H1 (cell line): Measurements from ENCODE around the gene FADD. TPM values are rescaled to one million over a fixed set of nuclear protein-coding genes. Genes with fewer than 3 reads are reported as not detected.
A peak's percentile ranks its signal among the peaks of the same experiment; 100 is the strongest.

Experiments used
- CTCF ChIA-PET: fragments of 300-600 bp; sonication (Branson Sonifier 250); formaldehyde crosslinking; loops from one replicate; lab custom pipeline; 2021; ENCODE audit not compliant: partially characterized antibody; lab: Charles Lee
- POLR2A ChIA-PET: fragments of 300-600 bp; sonication (Branson Sonifier 250); formaldehyde crosslinking; loops from one replicate; lab custom pipeline; 2021; ENCODE audit warnings: inconsistent platforms; ENCODE audit not compliant: partially characterized antibody; lab: Charles Lee
- DNase-seq, 2 experiments: peaks; one replicate each; pipeline versions ENCODE4 v3.0.0 to v3.0.0-alpha.2; 2010 to 2022; ENCODE audit warnings: low spot score in 2 of 2, low read depth in 1 of 2, mixed read lengths in 1 of 2
- FAIRE-seq: peaks from 2 replicates; lab custom pipeline; 2011; peaks lifted over from hg19 to GRCh38; lab: Jason Lieb, UNC
- H2AFZ ChIP-seq: 2 replicates; pipeline ENCODE4 v1.8.1; 2012; ENCODE audit warnings: low read length, inconsistent platforms
- H2AK5ac ChIP-seq: 2 replicates; pipeline ENCODE4 v1.6.1; 2013; ENCODE audit warnings: low read depth, low read length
- H2BK120ac ChIP-seq: replicated peaks from 2 replicates; pipeline ENCODE3; 2013; ENCODE audit warnings: low read depth, low read length, inconsistent platforms
- H2BK12ac ChIP-seq: 2 replicates; pipeline ENCODE4 v1.6.1; 2013; ENCODE audit warnings: low read depth, low read length
- H2BK15ac ChIP-seq: 2 replicates; pipeline ENCODE4 v1.6.1; 2013; ENCODE audit warnings: low read length
- H2BK20ac ChIP-seq: 2 replicates; pipeline ENCODE4 v1.6.1; 2013; ENCODE audit warnings: low read length
- H2BK5ac ChIP-seq: 2 replicates; pipeline ENCODE4 v1.6.1; 2013; ENCODE audit warnings: low read depth, low read length
- H3K14ac ChIP-seq: 2 replicates; pipeline ENCODE4 v1.6.1; 2013; ENCODE audit warnings: inconsistent platforms; ENCODE audit not compliant: insufficient read length
- H3K18ac ChIP-seq: 2 replicates; pipeline ENCODE4 v1.6.1; 2013; ENCODE audit warnings: low read length; ENCODE audit errors: extremely low read depth
- H3K23ac ChIP-seq: 2 replicates; pipeline ENCODE4 v1.6.1; 2013; ENCODE audit warnings: inconsistent platforms; ENCODE audit not compliant: insufficient read length
- H3K23me2 ChIP-seq: 2 replicates; pipeline ENCODE4 v1.6.1; 2013; ENCODE audit warnings: low read depth, low read length
- H3K27ac ChIP-seq: 2 replicates; pipeline ENCODE4 v1.6.1; 2011; ENCODE audit warnings: low read depth, low read length, inconsistent platforms
- H3K27me3 ChIP-seq, 4 experiments: replicated peaks in 1 of 4; 1 replicate in 1 of 4; 2 replicates in 3 of 4; pipeline versions ENCODE4 v1.6.1 to v1.8.1; 2011 to 2013; ENCODE audit warnings: low read length in 3 of 4, mild to moderate bottlenecking in 3 of 4, inconsistent platforms in 2 of 4, mixed read lengths in 2 of 4, moderate library complexity in 1 of 4; ENCODE audit not compliant: control insufficient read depth in 3 of 4, insufficient read depth in 3 of 4; ENCODE audit errors: extremely low read depth in 1 of 4
- H3K36me3 ChIP-seq, 4 experiments: 2 replicates each; pipeline versions ENCODE4 v1.6.1 to v1.8.1; 2011 to 2013; ENCODE audit warnings: mild to moderate bottlenecking in 4 of 4, low read length in 3 of 4, moderate library complexity in 2 of 4, control low read depth in 1 of 4, inconsistent platforms in 1 of 4; ENCODE audit not compliant: insufficient read depth in 4 of 4, control insufficient read depth in 2 of 4
- H3K4ac ChIP-seq: replicated peaks from 2 replicates; pipeline ENCODE3; 2013; ENCODE audit warnings: low read length, low read depth, mixed read lengths, inconsistent platforms; ENCODE audit not compliant: insufficient read length
- H3K4me1 ChIP-seq, 4 experiments: replicated peaks in 1 of 4; 1 replicate in 1 of 4; 2 replicates in 3 of 4; pipeline versions ENCODE4 v1.6.1 to v1.8.1; 2011 to 2013; ENCODE audit warnings: low read length in 3 of 4, inconsistent platforms in 2 of 4, mixed read lengths in 1 of 4; ENCODE audit not compliant: insufficient read depth in 4 of 4, control insufficient read depth in 3 of 4
- H3K4me2 ChIP-seq, 2 experiments: 2 replicates each; pipeline versions ENCODE4 v1.6.1 to v1.8.1; 2011 to 2013; ENCODE audit warnings: low read depth in 2 of 2, low read length in 2 of 2, control low read depth in 1 of 2, inconsistent platforms in 1 of 2, mild to moderate bottlenecking in 1 of 2; ENCODE audit not compliant: insufficient read depth in 1 of 2
- H3K4me3 ChIP-seq, 4 experiments: fragments of 200-600, 300-600 bp in 1 of 4; sonication (generic), shearing (Covaris generic), sonication (Bioruptor Twin) in 1 of 4; 2 replicates each; pipeline versions ENCODE4 v1.5.1 to v1.8.1; 2011 to 2016; ENCODE audit warnings: low read length in 4 of 4, low read depth in 3 of 4, control low read depth in 2 of 4, inconsistent platforms in 2 of 4, mild to moderate bottlenecking in 2 of 4, mixed read lengths in 1 of 4, moderate library complexity in 1 of 4; ENCODE audit not compliant: insufficient read depth in 2 of 4; ENCODE audit errors: extremely low read depth in 1 of 4
- H3K56ac ChIP-seq: replicated peaks from 2 replicates; pipeline ENCODE3; 2013; ENCODE audit warnings: low read depth, mild to moderate bottlenecking, mixed read lengths, low read length, inconsistent platforms; ENCODE audit not compliant: insufficient read length
- H3K79me1 ChIP-seq: 2 replicates; pipeline ENCODE4 v1.6.1; 2013; ENCODE audit warnings: low read depth, low read length, control low read depth
- H3K79me2 ChIP-seq, 2 experiments: 2 replicates each; pipeline versions ENCODE4 v1.6.1 to v1.8.1; 2012 to 2013; ENCODE audit warnings: low read length in 2 of 2, mild to moderate bottlenecking in 2 of 2, inconsistent platforms in 1 of 2; ENCODE audit not compliant: insufficient read depth in 2 of 2, control insufficient read depth in 1 of 2
- H3K9ac ChIP-seq, 4 experiments: replicated peaks in 1 of 4; 1 replicate in 1 of 4; 2 replicates in 3 of 4; pipeline versions ENCODE4 v1.6.1 to v1.8.1; 2011 to 2013; ENCODE audit warnings: low read depth in 3 of 4, low read length in 3 of 4, control low read depth in 2 of 4, mild to moderate bottlenecking in 2 of 4, moderate library complexity in 2 of 4, inconsistent platforms in 1 of 4; ENCODE audit errors: extremely low read depth in 1 of 4
- H3K9me3 ChIP-seq, 2 experiments: 2 replicates each; pipeline versions ENCODE4 v1.6.1 to v1.8.1; 2012 to 2013; ENCODE audit warnings: mild to moderate bottlenecking in 2 of 2, moderate library complexity in 2 of 2, control low read depth in 1 of 2, inconsistent platforms in 1 of 2, low read depth in 1 of 2, low read length in 1 of 2, mixed read lengths in 1 of 2; ENCODE audit not compliant: insufficient read depth in 2 of 2
- H4K20me1 ChIP-seq, 2 experiments: replicated peaks in 1 of 2; 2 replicates each; pipeline versions ENCODE3 to v1.8.1; 2011 to 2013; ENCODE audit warnings: inconsistent platforms in 2 of 2, low read length in 2 of 2, mild to moderate bottlenecking in 1 of 2; ENCODE audit not compliant: insufficient read depth in 2 of 2, control insufficient read depth in 1 of 2
- H4K5ac ChIP-seq: 2 replicates; pipeline ENCODE4 v1.6.1; 2013; ENCODE audit warnings: low read length, low read depth, mixed read lengths, inconsistent platforms; ENCODE audit not compliant: insufficient read length
- H4K8ac ChIP-seq: 2 replicates; pipeline ENCODE4 v1.8.0; 2013; ENCODE audit warnings: mild to moderate bottlenecking, moderate library complexity, low read length, inconsistent platforms; ENCODE audit not compliant: insufficient read depth; ENCODE audit errors: extremely low read depth
- H4K91ac ChIP-seq: replicated peaks from 2 replicates; pipeline ENCODE3; 2013; ENCODE audit warnings: low read length, mixed read lengths, inconsistent platforms; ENCODE audit not compliant: insufficient read length
- NANOG ChIP-seq: IDR thresholded peaks from 2 replicates; pipeline ENCODE4 v1.6.1; 2011; ENCODE audit warnings: low read length, low read depth, mild to moderate bottlenecking, inconsistent platforms; ENCODE audit not compliant: insufficient read depth, poor library complexity, severe bottlenecking
- YY1 ChIP-seq: IDR thresholded peaks from 2 replicates; pipeline ENCODE4 v1.6.1; 2011; ENCODE audit warnings: low read depth, mild to moderate bottlenecking, low read length
- WGBS, 2 experiments: shearing (Covaris generic) in 1 of 2; methylation state at CpG; one replicate each; pipeline versions ENCODE4 v1.1.6 to v1.1.7; 2013 to 2015; ENCODE audit warnings: low lambda C conversion rate in 2 of 2, mixed read lengths in 2 of 2, inconsistent platforms in 1 of 2, low coverage in 1 of 2, missing lambda C conversion rate in 1 of 2; ENCODE audit not compliant: insufficient replicate concordance in 2 of 2, insufficient coverage in 1 of 2, insufficient read length in 1 of 2; ENCODE audit errors: extremely low coverage in 1 of 2, missing lambda C conversion rate in 1 of 2; 5-methylcytosine and 5-hydroxymethylcytosine counted together
- polyA plus RNA-seq, 7 experiments: library from polyadenylated mRNA; depleted of rRNA in 3 of 7; stranded (reverse) in 5 of 7; unstranded in 2 of 7; fragments of >200 nt in 5 of 7; fragments of 200-250 nt in 2 of 7; gene quantifications; 1 replicate in 5 of 7; 2 replicates in 1 of 7; 4 replicates in 1 of 7; pipeline versions ENCODE4 v1.2.1 to v1.2.3, GENCODE V29; 2011 to 2013; ENCODE audit warnings: missing spikeins in 2 of 7, mixed read lengths in 2 of 7
- total RNA-seq: library from RNA; stranded (reverse); fragmentation: NEBNext Ultra II Directional; extraction: Animal tissue kit (Norgen Biotek cat#: 25700); gene quantifications from 2 replicates; pipeline ENCODE4 v1.2.1, GENCODE V29; 2021

FADD gene
- total and polyA plus RNA-seq, 2 of the 8 experiments (the other 6 are each of a cell fraction or from before 2014, with no cell fraction given): 29.0 to 43.9 TPM

DNA sequence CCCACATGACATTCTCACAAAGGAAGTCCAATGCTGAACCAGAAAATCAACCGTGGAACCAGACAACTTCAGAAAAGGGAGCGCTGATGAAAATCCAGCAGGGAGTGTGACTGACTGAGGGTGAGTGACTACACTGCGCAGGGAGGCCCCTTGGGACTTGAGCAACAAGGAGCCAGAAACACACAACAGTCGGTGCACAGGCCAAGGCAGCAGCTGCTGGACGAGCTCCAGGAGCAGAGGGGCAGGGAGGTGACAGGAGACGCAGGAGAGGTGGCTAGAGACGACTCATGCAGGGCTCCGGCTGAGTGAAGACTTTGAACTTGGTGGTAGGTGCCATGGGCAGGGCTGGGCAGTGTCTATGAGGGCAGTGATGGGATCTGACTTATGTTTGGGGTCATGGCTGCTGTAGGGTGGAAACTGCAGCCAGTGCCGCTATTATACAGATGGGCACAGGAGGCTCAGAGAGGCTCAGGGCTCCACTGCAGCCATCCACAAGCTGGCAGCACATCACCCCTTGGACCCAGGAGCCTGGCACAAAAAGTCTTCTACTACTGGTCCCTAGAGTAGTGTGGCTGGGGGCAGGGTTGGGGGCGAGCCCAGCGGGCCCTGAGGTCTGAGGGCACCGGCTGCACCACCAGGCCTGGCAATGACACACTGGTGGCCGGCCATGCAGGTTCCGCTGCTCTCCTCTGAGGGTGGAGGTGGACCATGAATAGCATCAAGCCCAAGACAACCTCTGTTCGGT is 10.3 kb upstream of the FADD start:
- H3K4me2 ChIP-seq: no peak overlapping the region
- H3K9ac ChIP-seq: no peak overlapping the region
- no peak overlapping the region for H3K56ac ChIP-seq
- H3K14ac ChIP-seq: no peak overlapping the region
- no peak overlapping the region for H2BK20ac ChIP-seq
- no peak overlapping the region for H3K4ac ChIP-seq
- no peak overlapping the region for H4K91ac ChIP-seq
- H3K36me3 ChIP-seq: no peaks in the 10 kb centered on the region
- H3K23me2 ChIP-seq: peaks cover 15% of the 10 kb centered on the region; the same call in 1 of the 2 replicates
- no peak overlapping the region for H2AK5ac ChIP-seq
- H3K27me3 ChIP-seq: no peaks in the 10 kb centered on the region
- no peaks in the 10 kb centered on the region; a peak in 1 of 4 replicates for H3K9me3 ChIP-seq
- no peak overlapping the region for H4K5ac ChIP-seq
- no peak overlapping the region for H2BK12ac ChIP-seq
- H2BK5ac ChIP-seq: no peak overlapping the region; the same call in 1 of the 2 replicates
- H2BK15ac ChIP-seq: 0 out of 2 replicates have a peak overlapping the region, but pooled peaks have one; percentile 31
- TF ChIP-seq YY1 (no peak), NANOG (no peak)
- no peaks in the 10 kb centered on the region for H3K79me1 ChIP-seq
- CTCF ChIA-PET: interaction anchor here (1.0 to 2.9 kb wide), 17 partner anchors 14 to 287 kb away, joined by 3 to 22 read pairs (median 5); no protein-coding TSS in a partner anchor
- POLR2A ChIA-PET: interaction anchor here (0.6 kb wide), 1 partner anchor 12 kb away, joined by 4 read pairs; no protein-coding TSS in a partner anchor
- FAIRE-seq: no peak
- H3K79me2 ChIP-seq: no peaks in the 10 kb centered on the region
- H3K27ac ChIP-seq: no peak overlapping the region; the same call in 1 of the 2 replicates
- H4K20me1 ChIP-seq: peaks cover 0 to 16% of the 10 kb centered on the region in 2 experiments
- no peak overlapping the region for H2BK120ac ChIP-seq
- no peak overlapping the region for H2AFZ ChIP-seq
- 86% methylated on average over 15 of the region's 15 CpGs; no CpG with 5 or more reads in 1 of the 2 experiments for WGBS, 2 experiments
- H3K23ac ChIP-seq: no peak overlapping the region
- H4K8ac ChIP-seq: no peak overlapping the region
- H3K4me1 ChIP-seq: no peaks in the 10 kb centered on the region
- no peak overlapping the region for H3K18ac ChIP-seq
- DNase-seq: no peak
- no peak overlapping the region for H3K4me3 ChIP-seq
